HL-60 (cell line): ENCODE measurements around the gene PRKAR2B.

Source experiments
- CTCF ChIP-seq: IDR thresholded peaks from one replicate; pipeline ENCODE4 v1.5.1; 2011; ENCODE audit warnings: low read length, control low read depth, inconsistent platforms; ENCODE audit not compliant: insufficient read depth
- POLR2AphosphoS5 ChIP-seq: IDR thresholded peaks from 2 replicates; pipeline ENCODE4 v1.6.1; 2012; ENCODE audit warnings: low read depth
- REST ChIP-seq: IDR thresholded peaks from 2 replicates; pipeline ENCODE4 v1.6.1; 2012; ENCODE audit warnings: low read depth; ENCODE audit not compliant: insufficient replicate concordance

- TF ChIP-seq REST (no peak), CTCF (no peak), POLR2AphosphoS5 (no peak)
These were observed 163.0 kb downstream of the PRKAR2B start for GRCh38 chr7:107207459-107207858.
